OCI-LY7 (cell line): ENCODE data around the gene GPC3.

Experiments used
- EZH2phosphoT487 ChIP-seq: fragments of 200-600 bp; sonication (generic); IDR thresholded peaks from 2 replicates; pipeline ENCODE4 v1.6.1; 2018; ENCODE audit warnings: low read depth, borderline replicate concordance, mild to moderate bottlenecking, mixed run types, antibody characterized with exemption, low read length, moderate library complexity, mixed read lengths
- TF ChIP-seq, protein P1 (sequence below): fragments of 200-600 bp; sonication (generic); conservative IDR thresholded peaks from 2 replicates; pipeline ENCODE4 v1.5.1; 2014; ENCODE audit warnings: mild to moderate bottlenecking, antibody characterized with exemption, low read length, moderate library complexity, mixed read lengths

DNA sequence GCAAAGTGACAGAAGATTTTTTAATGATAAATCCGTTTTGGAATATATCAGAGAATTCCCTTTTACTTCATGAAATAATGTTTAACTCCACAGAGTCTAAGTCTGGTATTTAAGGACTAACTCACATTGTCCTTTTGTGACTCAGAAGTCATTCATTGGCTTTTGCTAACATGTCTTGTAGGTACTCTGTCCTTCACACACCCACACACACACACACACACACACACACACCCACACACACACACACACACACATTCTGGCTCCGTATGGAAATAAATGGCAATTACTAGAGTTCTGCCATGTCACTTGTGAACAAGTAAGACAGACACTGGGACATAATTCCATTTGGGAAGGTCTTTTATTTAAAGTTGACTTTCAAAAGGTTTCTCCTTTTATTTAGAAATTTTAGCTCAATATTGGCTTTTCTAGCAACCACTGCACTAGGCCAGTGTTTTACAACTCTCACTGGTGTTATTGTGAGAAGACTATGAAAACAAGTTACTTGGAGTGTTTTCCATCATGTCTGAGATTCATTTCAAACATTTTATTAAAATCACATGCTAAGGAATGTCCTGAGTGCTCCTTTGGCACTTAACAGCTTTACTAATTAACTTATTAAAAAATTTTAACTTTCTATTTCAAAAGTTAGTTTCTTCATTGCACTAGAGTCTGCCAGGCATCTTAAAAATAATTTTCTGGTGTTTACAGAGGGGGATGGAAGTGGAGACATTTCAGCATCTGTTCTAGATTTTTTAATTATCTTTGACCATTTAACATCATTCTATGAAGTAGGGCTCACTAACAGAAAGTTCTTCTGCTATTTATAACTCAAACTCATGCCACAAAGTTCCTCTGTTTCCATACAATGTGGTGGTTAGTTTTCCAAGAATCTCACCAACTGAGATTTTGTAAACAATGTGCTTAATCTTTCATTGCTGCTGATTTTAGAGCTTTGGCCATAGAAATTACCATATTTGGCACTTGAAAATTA, 329.8 kb downstream of the GPC3 start:
- TF ChIP-seq, protein P1, sequence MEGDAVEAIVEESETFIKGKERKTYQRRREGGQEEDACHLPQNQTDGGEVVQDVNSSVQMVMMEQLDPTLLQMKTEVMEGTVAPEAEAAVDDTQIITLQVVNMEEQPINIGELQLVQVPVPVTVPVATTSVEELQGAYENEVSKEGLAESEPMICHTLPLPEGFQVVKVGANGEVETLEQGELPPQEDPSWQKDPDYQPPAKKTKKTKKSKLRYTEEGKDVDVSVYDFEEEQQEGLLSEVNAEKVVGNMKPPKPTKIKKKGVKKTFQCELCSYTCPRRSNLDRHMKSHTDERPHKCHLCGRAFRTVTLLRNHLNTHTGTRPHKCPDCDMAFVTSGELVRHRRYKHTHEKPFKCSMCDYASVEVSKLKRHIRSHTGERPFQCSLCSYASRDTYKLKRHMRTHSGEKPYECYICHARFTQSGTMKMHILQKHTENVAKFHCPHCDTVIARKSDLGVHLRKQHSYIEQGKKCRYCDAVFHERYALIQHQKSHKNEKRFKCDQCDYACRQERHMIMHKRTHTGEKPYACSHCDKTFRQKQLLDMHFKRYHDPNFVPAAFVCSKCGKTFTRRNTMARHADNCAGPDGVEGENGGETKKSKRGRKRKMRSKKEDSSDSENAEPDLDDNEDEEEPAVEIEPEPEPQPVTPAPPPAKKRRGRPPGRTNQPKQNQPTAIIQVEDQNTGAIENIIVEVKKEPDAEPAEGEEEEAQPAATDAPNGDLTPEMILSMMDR: no peak
- no peak for TF ChIP-seq EZH2phosphoT487
